Measurements from ENCODE around the gene FGD1. TPM values are rescaled to one million over a fixed set of nuclear protein-coding genes. Genes with fewer than 3 reads are reported as not detected.

Gene FGD1
- total RNA-seq, 4 donors from 2014 or later, result 0.98 to 1.1 (median 1.0) TPM

GRCh38 chrX:54423161-54423888, 72.7 kb downstream of the FGD1 start:
- DNase-seq (no peak), ATAC-seq (no peak)
- no peaks in the 10 kb centered on the region for H3K36me3 ChIP-seq
- H3K4me1 ChIP-seq, result no peaks in the 10 kb centered on the region
- intact Hi-C loops (cut with DNase I; ENCODE audit: low total_unique reads), result no loop called here
- no peaks in the 10 kb centered on the region for H3K27me3 ChIP-seq
- no peak overlapping the region for H3K27ac ChIP-seq
- no peaks in the 10 kb centered on the region for H3K9me3 ChIP-seq
- no peak overlapping the region for H3K4me3 ChIP-seq
- in situ Hi-C loops (cut with MboI; ENCODE audit: low sequenced_read_pairs in 4 of 4), result no loop called here
- TF ChIP-seq POLR2A (IDR thresholded peaks at IDR 0.05), result no peak
- TF ChIP-seq, protein P1, sequence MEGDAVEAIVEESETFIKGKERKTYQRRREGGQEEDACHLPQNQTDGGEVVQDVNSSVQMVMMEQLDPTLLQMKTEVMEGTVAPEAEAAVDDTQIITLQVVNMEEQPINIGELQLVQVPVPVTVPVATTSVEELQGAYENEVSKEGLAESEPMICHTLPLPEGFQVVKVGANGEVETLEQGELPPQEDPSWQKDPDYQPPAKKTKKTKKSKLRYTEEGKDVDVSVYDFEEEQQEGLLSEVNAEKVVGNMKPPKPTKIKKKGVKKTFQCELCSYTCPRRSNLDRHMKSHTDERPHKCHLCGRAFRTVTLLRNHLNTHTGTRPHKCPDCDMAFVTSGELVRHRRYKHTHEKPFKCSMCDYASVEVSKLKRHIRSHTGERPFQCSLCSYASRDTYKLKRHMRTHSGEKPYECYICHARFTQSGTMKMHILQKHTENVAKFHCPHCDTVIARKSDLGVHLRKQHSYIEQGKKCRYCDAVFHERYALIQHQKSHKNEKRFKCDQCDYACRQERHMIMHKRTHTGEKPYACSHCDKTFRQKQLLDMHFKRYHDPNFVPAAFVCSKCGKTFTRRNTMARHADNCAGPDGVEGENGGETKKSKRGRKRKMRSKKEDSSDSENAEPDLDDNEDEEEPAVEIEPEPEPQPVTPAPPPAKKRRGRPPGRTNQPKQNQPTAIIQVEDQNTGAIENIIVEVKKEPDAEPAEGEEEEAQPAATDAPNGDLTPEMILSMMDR (IDR thresholded peaks at IDR 0.05 in 4 of 5, conservative IDR thresholded peaks at IDR 0.05 in 1 of 5), result no peak

- Histone ChIP-seq H3K36me3 (no peaks in the 10 kb centered on the region), H3K9me3 (no peaks in the 10 kb centered on the region), H3K27me3 (no peaks in the 10 kb centered on the region), H3K27ac (no peak overlapping the region), H3K4me1 (no peaks in the 10 kb centered on the region), H3K4me3 (no peak overlapping the region)
- DNase-seq, result no peak
- no peak for TF ChIP-seq POLR2A (IDR thresholded peaks at IDR 0.05)
- TF ChIP-seq, protein P1 (IDR thresholded peaks at IDR 0.05 in 4 of 5, conservative IDR thresholded peaks at IDR 0.05 in 1 of 5), result no peak
- in situ Hi-C loops (cut with MboI; ENCODE audit: low sequenced_read_pairs in 4 of 4) (no loop called here), intact Hi-C loops (cut with DNase I; ENCODE audit: low total_unique reads) (no loop called here)
- ATAC-seq, result no peak
Measured at GRCh38 chrX:54422168-54422567, 73.9 kb downstream of the FGD1 start.

- H3K27me3 ChIP-seq, result peaks cover 0 to 5% (median 0%) of the 10 kb centered on the region in 3 donors
- H3K36me3 ChIP-seq, result no peaks in the 10 kb centered on the region
- H3K4me1 ChIP-seq, result no peaks in the 10 kb centered on the region
- intact Hi-C loops (cut with DNase I; ENCODE audit: low total_unique reads) (no loop called here), in situ Hi-C loops (cut with MboI; ENCODE audit: low sequenced_read_pairs in 4 of 4) (no loop called here)
- H3K9me3 ChIP-seq, result no peaks in the 10 kb centered on the region
- no peak for TF ChIP-seq POLR2A (IDR thresholded peaks at IDR 0.05)
- TF ChIP-seq, protein P1 (IDR thresholded peaks at IDR 0.05 in 4 of 5, conservative IDR thresholded peaks at IDR 0.05 in 1 of 5), result no peak
- H3K4me3 ChIP-seq, result no peak overlapping the region
- no peak overlapping the region for H3K27ac ChIP-seq
- DNase-seq (no peak), ATAC-seq (no peak)
Measured at GRCh38 chrX:54419559-54420302, 76.3 kb downstream of the FGD1 start.

DNA sequence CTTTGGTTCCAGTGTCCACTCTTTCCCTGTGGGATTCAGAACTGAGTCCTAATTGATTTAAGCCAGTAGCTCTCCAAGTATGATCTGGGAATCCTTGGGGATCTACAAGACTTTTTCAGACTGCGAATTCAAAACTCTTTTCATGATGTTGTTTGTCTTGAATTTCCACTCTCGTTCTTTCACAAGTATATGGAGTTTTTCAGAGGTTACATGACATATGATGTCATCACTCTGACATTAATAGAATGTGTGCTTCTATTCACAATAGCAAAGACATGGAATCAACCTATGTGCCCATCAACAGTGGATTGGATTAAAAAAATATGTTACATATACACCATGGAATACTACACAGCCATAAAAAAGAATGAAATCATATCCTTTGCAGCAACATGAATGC, 79.1 kb downstream of the FGD1 start:
- H3K27ac ChIP-seq, result no peak overlapping the region
- H3K9me3 ChIP-seq, result no peaks in the 10 kb centered on the region
- no peaks in the 10 kb centered on the region for H3K4me1 ChIP-seq
- intact Hi-C loops (cut with DNase I; ENCODE audit: low total_unique reads) (no loop called here), in situ Hi-C loops (cut with MboI; ENCODE audit: low sequenced_read_pairs in 4 of 4) (no loop called here)
- H3K27me3 ChIP-seq, result peaks cover 0 to 8% (median 0%) of the 10 kb centered on the region in 3 donors
- no peak for DNase-seq
- no peak for TF ChIP-seq POLR2A (IDR thresholded peaks at IDR 0.05)
- TF ChIP-seq, protein P1 (IDR thresholded peaks at IDR 0.05 in 4 of 5, conservative IDR thresholded peaks at IDR 0.05 in 1 of 5), result no peak
- no peak overlapping the region for H3K4me3 ChIP-seq
- no peaks in the 10 kb centered on the region for H3K36me3 ChIP-seq
- ATAC-seq, result no peak

Measured in gastrocnemius medialis (tissue), 4 donors.